ENCODE results near the gene OR52E5. TPM values are rescaled to one million over a fixed set of nuclear protein-coding genes. Genes with fewer than 3 reads are reported as not detected.

OR52E5 gene
- total RNA-seq, 1 experiment from 2014 or later, result not detected

DNA sequence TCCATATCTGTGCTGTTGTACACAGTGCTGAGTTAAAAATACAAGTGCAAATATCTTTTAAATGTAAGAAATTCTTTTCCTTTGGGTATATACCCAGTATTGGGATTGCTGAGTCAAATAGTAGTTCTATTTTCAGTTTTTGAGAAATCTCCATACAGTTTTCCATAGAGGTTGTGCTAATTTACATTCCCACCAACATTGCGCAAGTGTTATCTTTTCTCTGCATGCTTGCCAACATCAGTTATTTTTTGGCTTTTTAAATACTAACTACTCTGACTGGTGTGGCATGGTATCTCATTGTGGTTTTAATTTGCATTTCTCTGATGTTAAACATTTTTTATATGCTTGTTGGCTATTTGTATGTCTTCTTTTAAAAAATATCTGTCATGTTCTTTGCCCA, 42.0 kb upstream of the OR52E5 start:
- no peaks in the 10 kb centered on the region for H3K27me3 Mint-ChIP-seq (ENCODE audit: insufficient read depth, unreplicated experiment)
- BruUV-seq (replicated peaks), result no TSS peak
- no peaks in the 10 kb centered on the region for H3K36me3 Mint-ChIP-seq (ENCODE audit: insufficient read depth, unreplicated experiment)
- no peaks in the 10 kb centered on the region for H3K9me3 Mint-ChIP-seq (ENCODE audit: unreplicated experiment)
- no peak overlapping the region for H3K4me3 Mint-ChIP-seq (ENCODE audit: unreplicated experiment)
- H3K27ac Mint-ChIP-seq (ENCODE audit: unreplicated experiment), result no peak overlapping the region
- H3K27me3 ChIP-seq (replicated peaks; ENCODE audit: control insufficient read depth, insufficient read depth, low read length), result no peaks in the 10 kb centered on the region
- ChIA-PET CTCF (no interaction called here), POLR2A (no interaction called here)
- H3K4me1 Mint-ChIP-seq (ENCODE audit: low read depth, unreplicated experiment), result no peaks in the 10 kb centered on the region
- TF ChIP-seq, protein P1, sequence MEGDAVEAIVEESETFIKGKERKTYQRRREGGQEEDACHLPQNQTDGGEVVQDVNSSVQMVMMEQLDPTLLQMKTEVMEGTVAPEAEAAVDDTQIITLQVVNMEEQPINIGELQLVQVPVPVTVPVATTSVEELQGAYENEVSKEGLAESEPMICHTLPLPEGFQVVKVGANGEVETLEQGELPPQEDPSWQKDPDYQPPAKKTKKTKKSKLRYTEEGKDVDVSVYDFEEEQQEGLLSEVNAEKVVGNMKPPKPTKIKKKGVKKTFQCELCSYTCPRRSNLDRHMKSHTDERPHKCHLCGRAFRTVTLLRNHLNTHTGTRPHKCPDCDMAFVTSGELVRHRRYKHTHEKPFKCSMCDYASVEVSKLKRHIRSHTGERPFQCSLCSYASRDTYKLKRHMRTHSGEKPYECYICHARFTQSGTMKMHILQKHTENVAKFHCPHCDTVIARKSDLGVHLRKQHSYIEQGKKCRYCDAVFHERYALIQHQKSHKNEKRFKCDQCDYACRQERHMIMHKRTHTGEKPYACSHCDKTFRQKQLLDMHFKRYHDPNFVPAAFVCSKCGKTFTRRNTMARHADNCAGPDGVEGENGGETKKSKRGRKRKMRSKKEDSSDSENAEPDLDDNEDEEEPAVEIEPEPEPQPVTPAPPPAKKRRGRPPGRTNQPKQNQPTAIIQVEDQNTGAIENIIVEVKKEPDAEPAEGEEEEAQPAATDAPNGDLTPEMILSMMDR (IDR thresholded peaks at IDR 0.05; ENCODE audit: insufficient read depth in 1 of 2, low read depth in 1 of 2, low read length in 1 of 2, severe bottlenecking in 1 of 2, unreplicated experiment in 1 of 2), result no peak
- no peak overlapping the region for H3K4me3 ChIP-seq (ENCODE audit: low read depth, low read length)
- no peaks in the 10 kb centered on the region for H3K36me3 ChIP-seq (ENCODE audit: control insufficient read depth, insufficient read depth, low read length)
- no peaks in the 10 kb centered on the region; the same call in 1 of the 2 replicates for H3K9me3 ChIP-seq
- intact Hi-C loops (cut with micrococcal nuclease; ENCODE audit: unreplicated experiment), result no loop called here
- DNase-seq, result no peak
- H3K4me1 ChIP-seq, result no peaks in the 10 kb centered on the region

DNA sequence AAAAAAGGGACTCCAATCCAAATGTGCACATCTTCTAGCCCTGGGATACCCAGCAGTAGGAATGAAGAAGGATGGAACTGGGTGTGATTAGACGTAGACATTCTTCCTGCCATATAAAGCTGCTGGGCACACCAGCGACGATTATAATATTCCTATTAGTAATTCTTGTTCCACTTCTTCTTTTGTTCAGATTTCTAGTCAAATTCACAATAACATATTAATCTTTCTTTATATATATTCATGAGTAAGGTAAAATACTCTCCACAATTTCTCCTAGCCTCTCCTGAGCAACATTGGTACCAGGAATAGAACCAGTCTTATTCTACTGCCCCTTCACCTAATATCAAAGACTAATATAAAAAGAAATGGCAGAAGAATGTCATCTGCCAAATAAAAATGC, 35.4 kb upstream of the OR52E5 start, which contains the start of gene OR52E8:
OR52E8 (minus strand) TSS at position 101 of the 400 bp plus-strand sequence; CDS start at position 101, 0 bp downstream.
- H3K27me3 ChIP-seq (replicated peaks; ENCODE audit: control insufficient read depth, insufficient read depth, low read length), result no peaks in the 10 kb centered on the region
- H3K4me1 ChIP-seq, result no peaks in the 10 kb centered on the region
- Mint-ChIP-seq H3K4me1 (ENCODE audit: low read depth, unreplicated experiment) (no peaks in the 10 kb centered on the region), H3K27me3 (ENCODE audit: insufficient read depth, unreplicated experiment) (peaks cover 10% of the 10 kb centered on the region), H3K4me3 (ENCODE audit: unreplicated experiment) (no peak within 1 kb of the TSS), H3K27ac (ENCODE audit: unreplicated experiment) (no peak within 1 kb of the TSS), H3K36me3 (ENCODE audit: insufficient read depth, unreplicated experiment) (no peaks in the 10 kb centered on the region), H3K9me3 (ENCODE audit: unreplicated experiment) (no peaks in the 10 kb centered on the region)
- H3K4me3 ChIP-seq (ENCODE audit: low read depth, low read length), result no peak within 1 kb of the TSS
- DNase-seq, result no peak
- no TSS peak for BruUV-seq (replicated peaks)
- H3K9me3 ChIP-seq, result no peaks in the 10 kb centered on the region; the same call in 1 of the 2 replicates
- TF ChIP-seq, protein P1 (IDR thresholded peaks at IDR 0.05; ENCODE audit: insufficient read depth in 1 of 2, low read depth in 1 of 2, low read length in 1 of 2, severe bottlenecking in 1 of 2, unreplicated experiment in 1 of 2), result no peak
- no peaks in the 10 kb centered on the region for H3K36me3 ChIP-seq (ENCODE audit: control insufficient read depth, insufficient read depth, low read length)
- intact Hi-C loops (cut with micrococcal nuclease; ENCODE audit: unreplicated experiment), result no loop called here
- ChIA-PET POLR2A (no interaction called here), CTCF (no interaction called here)

- no peaks in the 10 kb centered on the region for H3K9me3 ChIP-seq
- Mint-ChIP-seq H3K36me3 (ENCODE audit: insufficient read depth, unreplicated experiment) (no peaks in the 10 kb centered on the region), H3K4me1 (ENCODE audit: low read depth, unreplicated experiment) (no peaks in the 10 kb centered on the region), H3K4me3 (ENCODE audit: unreplicated experiment) (no peak overlapping the region), H3K27ac (ENCODE audit: unreplicated experiment) (no peak overlapping the region), H3K27me3 (ENCODE audit: insufficient read depth, unreplicated experiment) (no peaks in the 10 kb centered on the region), H3K9me3 (ENCODE audit: unreplicated experiment) (no peaks in the 10 kb centered on the region)
- BruUV-seq (replicated peaks), result no TSS peak
- no peak overlapping the region for H3K4me3 ChIP-seq (ENCODE audit: low read depth, low read length)
- ChIA-PET POLR2A (no interaction called here), CTCF (no interaction called here)
- intact Hi-C loops (cut with micrococcal nuclease; ENCODE audit: unreplicated experiment), result no loop called here
- no peaks in the 10 kb centered on the region for H3K4me1 ChIP-seq
- TF ChIP-seq, protein P1 (IDR thresholded peaks at IDR 0.05; ENCODE audit: insufficient read depth in 1 of 2, low read depth in 1 of 2, low read length in 1 of 2, severe bottlenecking in 1 of 2, unreplicated experiment in 1 of 2), result no peak
- H3K36me3 ChIP-seq (ENCODE audit: control insufficient read depth, insufficient read depth, low read length), result no peaks in the 10 kb centered on the region
- H3K27me3 ChIP-seq (replicated peaks; ENCODE audit: control insufficient read depth, insufficient read depth, low read length), result no peaks in the 10 kb centered on the region
- no peak for DNase-seq
Observed at GRCh38 chr11:5865826-5866225, 27.2 kb upstream of the OR52E5 start.
